WTC11 (cell line): ENCODE measurements around the gene GCK.

ENCODE experiments used
- ELF4 ChIP-seq: sonication (generic); formaldehyde crosslinking; IDR thresholded peaks from 2 replicates; pipeline ENCODE4 v1.8.1; 2022; ENCODE audit warnings: low read depth, mild to moderate bottlenecking, moderate library complexity, missing genetic modification reagents
- FOXJ3 ChIP-seq: sonication (generic); formaldehyde crosslinking; IDR thresholded peaks from 2 replicates; pipeline ENCODE4 v1.9.0; 2021; ENCODE audit warnings: missing genetic modification reagents, mild to moderate bottlenecking, borderline replicate concordance
- FOXK1 ChIP-seq: sonication (generic); formaldehyde crosslinking; IDR thresholded peaks from 2 replicates; pipeline ENCODE4 v1.8.0; 2022; ENCODE audit warnings: mild to moderate bottlenecking, moderate library complexity, missing genetic modification reagents
- TF ChIP-seq, protein P1 (sequence below): fragments of 200-600 bp; IDR thresholded peaks from 2 replicates; pipeline ENCODE4 v1.8.0; 2022; ENCODE audit warnings: antibody characterized with exemption
- TF ChIP-seq, protein P2 (sequence below): sonication (generic); formaldehyde crosslinking; IDR thresholded peaks from 2 replicates; pipeline ENCODE4 v1.8.0; 2022; ENCODE audit warnings: mild to moderate bottlenecking, missing genetic modification reagents
- TF ChIP-seq, protein P3 (sequence below): sonication (generic); formaldehyde crosslinking; IDR thresholded peaks from 2 replicates; pipeline ENCODE4 v1.8.1; 2023; ENCODE audit warnings: mild to moderate bottlenecking, missing genetic modification reagents, moderate library complexity
- TF ChIP-seq, protein P4 (sequence below): sonication (generic); formaldehyde crosslinking; IDR thresholded peaks from 2 replicates; pipeline ENCODE4 v1.8.0; 2022; ENCODE audit warnings: missing genetic modification reagents

DNA sequence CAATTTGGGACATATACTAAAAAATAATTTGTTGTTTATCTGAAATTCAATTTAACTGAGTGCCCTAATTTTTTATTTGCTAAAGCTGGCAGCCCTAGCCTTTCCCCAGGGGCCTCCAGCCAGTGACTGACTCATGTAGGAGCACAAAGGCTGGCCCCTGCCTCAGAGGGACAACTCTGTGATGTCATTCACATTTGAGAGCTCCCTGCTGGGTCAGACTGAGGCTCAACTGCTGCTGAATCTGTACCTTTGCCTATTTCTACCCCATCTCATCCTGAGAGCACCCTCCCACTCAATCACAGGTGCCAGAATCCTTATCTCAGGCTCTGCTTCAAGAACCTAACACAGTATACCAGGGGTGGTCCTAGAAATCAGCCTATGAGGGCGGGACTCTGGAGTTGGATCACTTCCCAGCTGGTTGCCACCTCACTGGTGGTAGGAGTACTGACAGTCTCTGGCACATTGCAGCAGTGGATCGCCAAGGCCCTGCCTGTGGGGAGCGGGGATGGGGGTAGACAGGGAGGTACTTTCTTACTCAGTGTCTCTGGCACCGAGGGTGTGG lies 11.6 kb downstream of the GCK start:
- TF ChIP-seq, protein P1, sequence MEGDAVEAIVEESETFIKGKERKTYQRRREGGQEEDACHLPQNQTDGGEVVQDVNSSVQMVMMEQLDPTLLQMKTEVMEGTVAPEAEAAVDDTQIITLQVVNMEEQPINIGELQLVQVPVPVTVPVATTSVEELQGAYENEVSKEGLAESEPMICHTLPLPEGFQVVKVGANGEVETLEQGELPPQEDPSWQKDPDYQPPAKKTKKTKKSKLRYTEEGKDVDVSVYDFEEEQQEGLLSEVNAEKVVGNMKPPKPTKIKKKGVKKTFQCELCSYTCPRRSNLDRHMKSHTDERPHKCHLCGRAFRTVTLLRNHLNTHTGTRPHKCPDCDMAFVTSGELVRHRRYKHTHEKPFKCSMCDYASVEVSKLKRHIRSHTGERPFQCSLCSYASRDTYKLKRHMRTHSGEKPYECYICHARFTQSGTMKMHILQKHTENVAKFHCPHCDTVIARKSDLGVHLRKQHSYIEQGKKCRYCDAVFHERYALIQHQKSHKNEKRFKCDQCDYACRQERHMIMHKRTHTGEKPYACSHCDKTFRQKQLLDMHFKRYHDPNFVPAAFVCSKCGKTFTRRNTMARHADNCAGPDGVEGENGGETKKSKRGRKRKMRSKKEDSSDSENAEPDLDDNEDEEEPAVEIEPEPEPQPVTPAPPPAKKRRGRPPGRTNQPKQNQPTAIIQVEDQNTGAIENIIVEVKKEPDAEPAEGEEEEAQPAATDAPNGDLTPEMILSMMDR: no peak
- TF ChIP-seq, protein P2, sequence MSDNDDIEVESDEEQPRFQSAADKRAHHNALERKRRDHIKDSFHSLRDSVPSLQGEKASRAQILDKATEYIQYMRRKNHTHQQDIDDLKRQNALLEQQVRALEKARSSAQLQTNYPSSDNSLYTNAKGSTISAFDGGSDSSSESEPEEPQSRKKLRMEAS (CRISPR knock-in tag): no peak
- no peak for TF ChIP-seq ELF4 (CRISPR knock-in tag)
- TF ChIP-seq, protein P3, sequence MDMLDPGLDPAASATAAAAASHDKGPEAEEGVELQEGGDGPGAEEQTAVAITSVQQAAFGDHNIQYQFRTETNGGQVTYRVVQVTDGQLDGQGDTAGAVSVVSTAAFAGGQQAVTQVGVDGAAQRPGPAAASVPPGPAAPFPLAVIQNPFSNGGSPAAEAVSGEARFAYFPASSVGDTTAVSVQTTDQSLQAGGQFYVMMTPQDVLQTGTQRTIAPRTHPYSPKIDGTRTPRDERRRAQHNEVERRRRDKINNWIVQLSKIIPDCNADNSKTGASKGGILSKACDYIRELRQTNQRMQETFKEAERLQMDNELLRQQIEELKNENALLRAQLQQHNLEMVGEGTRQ (CRISPR knock-in tag): no peak
- no peak for TF ChIP-seq FOXK1
- TF ChIP-seq FOXJ3 (CRISPR knock-in tag): no peak
- TF ChIP-seq, protein P4, sequence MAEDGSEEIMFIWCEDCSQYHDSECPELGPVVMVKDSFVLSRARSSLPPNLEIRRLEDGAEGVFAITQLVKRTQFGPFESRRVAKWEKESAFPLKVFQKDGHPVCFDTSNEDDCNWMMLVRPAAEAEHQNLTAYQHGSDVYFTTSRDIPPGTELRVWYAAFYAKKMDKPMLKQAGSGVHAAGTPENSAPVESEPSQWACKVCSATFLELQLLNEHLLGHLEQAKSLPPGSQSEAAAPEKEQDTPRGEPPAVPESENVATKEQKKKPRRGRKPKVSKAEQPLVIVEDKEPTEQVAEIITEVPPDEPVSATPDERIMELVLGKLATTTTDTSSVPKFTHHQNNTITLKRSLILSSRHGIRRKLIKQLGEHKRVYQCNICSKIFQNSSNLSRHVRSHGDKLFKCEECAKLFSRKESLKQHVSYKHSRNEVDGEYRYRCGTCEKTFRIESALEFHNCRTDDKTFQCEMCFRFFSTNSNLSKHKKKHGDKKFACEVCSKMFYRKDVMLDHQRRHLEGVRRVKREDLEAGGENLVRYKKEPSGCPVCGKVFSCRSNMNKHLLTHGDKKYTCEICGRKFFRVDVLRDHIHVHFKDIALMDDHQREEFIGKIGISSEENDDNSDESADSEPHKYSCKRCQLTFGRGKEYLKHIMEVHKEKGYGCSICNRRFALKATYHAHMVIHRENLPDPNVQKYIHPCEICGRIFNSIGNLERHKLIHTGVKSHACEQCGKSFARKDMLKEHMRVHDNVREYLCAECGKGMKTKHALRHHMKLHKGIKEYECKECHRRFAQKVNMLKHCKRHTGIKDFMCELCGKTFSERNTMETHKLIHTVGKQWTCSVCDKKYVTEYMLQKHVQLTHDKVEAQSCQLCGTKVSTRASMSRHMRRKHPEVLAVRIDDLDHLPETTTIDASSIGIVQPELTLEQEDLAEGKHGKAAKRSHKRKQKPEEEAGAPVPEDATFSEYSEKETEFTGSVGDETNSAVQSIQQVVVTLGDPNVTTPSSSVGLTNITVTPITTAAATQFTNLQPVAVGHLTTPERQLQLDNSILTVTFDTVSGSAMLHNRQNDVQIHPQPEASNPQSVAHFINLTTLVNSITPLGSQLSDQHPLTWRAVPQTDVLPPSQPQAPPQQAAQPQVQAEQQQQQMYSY (CRISPR knock-in tag): no peak
